ENCODE results near the gene ZNF398. TPM values are rescaled to one million over a fixed set of nuclear protein-coding genes. Genes with fewer than 3 reads are reported as not detected.

Gene ZNF398
- polyA plus RNA-seq, 1 experiment: 8.0 TPM

- H3K27me3 ChIP-seq (ENCODE audit: control insufficient read depth, insufficient read depth, low read length): no peaks in the 10 kb centered on the region
- ChIA-PET POLR2A (no interaction called here), CTCF (interaction anchor here (0.9 to 1.3 kb wide), 2 partner anchors 9 kb away, joined by 3 read pairs; no protein-coding TSS in a partner anchor)
- no peak for DNase-seq (ENCODE audit: low read depth)
- H3K4me3 ChIP-seq (ENCODE audit: low read depth, low read length): no peak overlapping the region
- peaks cover 50% of the 10 kb centered on the region for H3K36me3 ChIP-seq (ENCODE audit: control insufficient read depth, insufficient read depth, low read length)
- TF ChIP-seq, protein P1, sequence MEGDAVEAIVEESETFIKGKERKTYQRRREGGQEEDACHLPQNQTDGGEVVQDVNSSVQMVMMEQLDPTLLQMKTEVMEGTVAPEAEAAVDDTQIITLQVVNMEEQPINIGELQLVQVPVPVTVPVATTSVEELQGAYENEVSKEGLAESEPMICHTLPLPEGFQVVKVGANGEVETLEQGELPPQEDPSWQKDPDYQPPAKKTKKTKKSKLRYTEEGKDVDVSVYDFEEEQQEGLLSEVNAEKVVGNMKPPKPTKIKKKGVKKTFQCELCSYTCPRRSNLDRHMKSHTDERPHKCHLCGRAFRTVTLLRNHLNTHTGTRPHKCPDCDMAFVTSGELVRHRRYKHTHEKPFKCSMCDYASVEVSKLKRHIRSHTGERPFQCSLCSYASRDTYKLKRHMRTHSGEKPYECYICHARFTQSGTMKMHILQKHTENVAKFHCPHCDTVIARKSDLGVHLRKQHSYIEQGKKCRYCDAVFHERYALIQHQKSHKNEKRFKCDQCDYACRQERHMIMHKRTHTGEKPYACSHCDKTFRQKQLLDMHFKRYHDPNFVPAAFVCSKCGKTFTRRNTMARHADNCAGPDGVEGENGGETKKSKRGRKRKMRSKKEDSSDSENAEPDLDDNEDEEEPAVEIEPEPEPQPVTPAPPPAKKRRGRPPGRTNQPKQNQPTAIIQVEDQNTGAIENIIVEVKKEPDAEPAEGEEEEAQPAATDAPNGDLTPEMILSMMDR (IDR thresholded peaks at IDR 0.05; ENCODE audit: insufficient read depth, low read depth, low read length): no peak
These were observed 66.9 kb downstream of the ZNF398 start for GRCh38 chr7:149214020-149214720.

- TF ChIP-seq, protein P1 (IDR thresholded peaks at IDR 0.05; ENCODE audit: insufficient read depth, low read depth, low read length): no peak
- no peak for DNase-seq (ENCODE audit: low read depth)
- Histone ChIP-seq H3K27me3 (ENCODE audit: control insufficient read depth, insufficient read depth, low read length) (no peaks in the 10 kb centered on the region), H3K36me3 (ENCODE audit: control insufficient read depth, insufficient read depth, low read length) (peaks cover 35% of the 10 kb centered on the region), H3K4me3 (ENCODE audit: low read depth, low read length) (no peak overlapping the region)
- POLR2A ChIA-PET: no interaction called here
- CTCF ChIA-PET: no interaction called here
These were observed 69.1 kb downstream of the ZNF398 start for GRCh38 chr7:149216402-149216801.

DNA sequence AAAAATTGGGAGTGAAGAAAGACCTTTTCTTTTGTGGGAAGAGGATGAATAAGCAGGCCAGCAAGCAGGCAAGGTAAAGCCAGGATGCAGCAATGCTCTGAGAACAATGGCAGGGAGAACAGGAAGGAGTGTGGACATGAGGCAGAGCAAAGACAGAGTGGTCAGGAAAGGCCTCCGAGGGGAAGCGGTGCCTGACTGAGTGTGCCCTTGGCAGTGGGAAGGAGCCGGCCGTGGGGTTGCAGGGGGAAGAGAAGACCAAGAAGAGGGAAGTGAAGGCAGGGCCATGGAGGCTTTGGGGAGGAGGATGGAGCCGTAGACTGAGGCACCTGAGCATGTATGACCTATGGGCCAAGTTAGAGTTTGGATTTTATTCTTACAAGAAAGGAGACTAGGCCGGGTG is 70.3 kb downstream of the ZNF398 start:
- Histone ChIP-seq H3K36me3 (ENCODE audit: control insufficient read depth, insufficient read depth, low read length) (peaks cover 37% of the 10 kb centered on the region), H3K4me3 (ENCODE audit: low read depth, low read length) (no peak overlapping the region), H3K27me3 (ENCODE audit: control insufficient read depth, insufficient read depth, low read length) (no peaks in the 10 kb centered on the region)
- TF ChIP-seq, protein P1 (IDR thresholded peaks at IDR 0.05; ENCODE audit: insufficient read depth, low read depth, low read length): no peak
- CTCF ChIA-PET: interaction anchor here (0.6 kb wide), 1 partner anchor 56 kb away, joined by 3 read pairs; no protein-coding TSS in a partner anchor
- no peak for DNase-seq (ENCODE audit: low read depth)
- POLR2A ChIA-PET: no interaction called here

DNA sequence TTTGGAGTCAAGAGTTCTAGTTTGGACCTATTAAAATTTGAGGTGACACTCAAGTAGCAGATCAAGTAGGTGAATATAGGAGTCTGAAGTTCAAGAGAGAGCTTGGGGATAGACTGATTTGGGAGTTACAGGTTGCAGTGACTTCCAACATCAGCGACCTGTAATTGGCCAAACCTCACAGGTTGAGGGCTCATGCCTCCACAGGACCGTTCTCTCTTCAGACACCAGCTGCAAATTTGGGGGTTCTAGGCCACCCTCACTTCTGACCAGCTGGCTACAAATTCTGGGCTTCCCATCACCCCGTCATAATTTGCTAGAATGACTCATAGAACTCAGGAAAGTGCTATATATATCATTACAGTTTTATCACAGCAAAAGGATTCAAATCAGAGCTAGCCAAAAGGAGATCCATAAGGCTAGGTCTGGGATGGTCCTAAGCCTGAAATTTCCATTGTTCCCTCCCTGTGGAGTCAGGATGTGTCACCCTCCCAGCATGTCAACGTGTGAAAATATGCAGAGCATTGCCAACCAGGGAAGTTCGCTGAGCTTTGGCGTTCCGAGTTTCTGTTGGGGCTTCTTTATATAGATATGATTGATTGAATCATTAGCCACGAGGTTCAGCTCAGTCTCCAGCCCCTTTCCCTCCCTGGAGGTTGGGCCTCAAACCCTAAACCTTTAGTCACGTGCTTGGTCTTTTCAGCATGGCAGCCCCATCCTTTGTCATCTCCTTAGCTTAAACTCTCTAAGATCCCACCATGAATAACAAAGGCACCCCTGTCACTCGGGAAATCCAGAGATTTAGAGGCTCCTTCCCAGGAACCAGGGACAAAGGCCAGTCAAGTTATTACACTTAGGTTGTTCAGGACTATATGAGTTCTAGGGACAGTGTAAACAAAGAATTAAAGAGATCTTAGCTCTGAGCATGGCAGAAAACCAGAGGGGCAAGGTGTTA is 71.5 kb downstream of the ZNF398 start:
- ChIA-PET POLR2A (no interaction called here), CTCF (interaction anchor here (0.6 to 2.1 kb wide), 5 partner anchors 8 to 92 kb away, joined by 3 to 6 read pairs (median 3); partner anchors contain the start of gene ZNF425)
- Histone ChIP-seq H3K4me3 (ENCODE audit: low read depth, low read length) (no peak overlapping the region), H3K27me3 (ENCODE audit: control insufficient read depth, insufficient read depth, low read length) (no peaks in the 10 kb centered on the region), H3K36me3 (ENCODE audit: control insufficient read depth, insufficient read depth, low read length) (peaks cover 31% of the 10 kb centered on the region)
- TF ChIP-seq, protein P1 (IDR thresholded peaks at IDR 0.05; ENCODE audit: insufficient read depth, low read depth, low read length): no peak
- DNase-seq (ENCODE audit: low read depth): no peak

DNA sequence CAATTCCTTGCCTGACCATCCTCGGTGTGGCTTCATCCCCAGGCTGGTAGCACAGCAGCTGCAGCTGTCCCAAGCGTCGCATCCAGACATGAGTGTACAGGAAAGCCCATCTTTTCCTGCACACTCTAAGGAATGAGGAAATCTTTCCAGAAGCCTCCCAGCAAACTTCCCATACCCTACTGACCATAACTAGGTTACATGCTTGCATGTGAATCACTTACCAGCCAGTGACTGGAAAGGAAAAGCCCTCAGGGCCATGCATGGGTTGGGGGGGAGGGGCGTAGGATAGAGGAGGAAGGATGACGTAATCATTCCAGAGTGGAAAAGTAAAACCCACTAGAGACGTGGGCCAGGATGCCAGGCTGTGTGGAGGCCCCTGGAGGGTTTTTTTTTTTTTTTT is 73.3 kb downstream of the ZNF398 start:
- H3K36me3 ChIP-seq (ENCODE audit: control insufficient read depth, insufficient read depth, low read length): peaks cover 22% of the 10 kb centered on the region
- TF ChIP-seq, protein P1 (IDR thresholded peaks at IDR 0.05; ENCODE audit: insufficient read depth, low read depth, low read length): no peak
- no peaks in the 10 kb centered on the region for H3K27me3 ChIP-seq (ENCODE audit: control insufficient read depth, insufficient read depth, low read length)
- CTCF ChIA-PET: no interaction called here
- POLR2A ChIA-PET: no interaction called here
- DNase-seq (ENCODE audit: low read depth): peak; percentile 47
- no peak overlapping the region for H3K4me3 ChIP-seq (ENCODE audit: low read depth, low read length)

Data from BJ (cell line).